ENCODE results near the gene SH3YL1. TPM values are rescaled to one million over a fixed set of nuclear protein-coding genes. Genes with fewer than 3 reads are reported as not detected.

Gene SH3YL1
- total RNA-seq, 1 experiment from 2014 or later: 21.9 TPM

- no peak for DNase-seq (ENCODE audit: low read depth, low spot score)
- in situ Hi-C loops (cut with HindIII; ENCODE audit: low pct_unique_long_range_greater_than_20kb, low sequenced_read_pairs): no loop called here
Observed at GRCh38 chr2:284896-285492, 21.2 kb upstream of the SH3YL1 start.

- DNase-seq (ENCODE audit: low read depth, low spot score): no peak
- in situ Hi-C loops (cut with HindIII; ENCODE audit: low pct_unique_long_range_greater_than_20kb, low sequenced_read_pairs): no loop called here
Observed at GRCh38 chr2:283996-284794, 20.4 kb upstream of the SH3YL1 start.

- in situ Hi-C loops (cut with HindIII; ENCODE audit: low pct_unique_long_range_greater_than_20kb, low sequenced_read_pairs): no loop called here
- DNase-seq (ENCODE audit: low read depth, low spot score): no peak
Observed at GRCh38 chr2:282371-283263, 18.8 kb upstream of the SH3YL1 start.

- in situ Hi-C loops (cut with HindIII; ENCODE audit: low pct_unique_long_range_greater_than_20kb, low sequenced_read_pairs): no loop called here
- no peak for DNase-seq (ENCODE audit: low read depth, low spot score)
Observed at GRCh38 chr2:281381-281780, 17.5 kb upstream of the SH3YL1 start.

- DNase-seq (ENCODE audit: low read depth, low spot score): no peak
- in situ Hi-C loops (cut with HindIII; ENCODE audit: low pct_unique_long_range_greater_than_20kb, low sequenced_read_pairs): no loop called here
Observed at GRCh38 chr2:280650-281110, 16.8 kb upstream of the SH3YL1 start.

GRCh38 chr2:279956-280649 lies 16.3 kb upstream of the SH3YL1 start:
- DNase-seq (ENCODE audit: low read depth, low spot score): no peak
- in situ Hi-C loops (cut with HindIII; ENCODE audit: low pct_unique_long_range_greater_than_20kb, low sequenced_read_pairs): no loop called here

GRCh38 chr2:279366-279765 lies 15.5 kb upstream of the SH3YL1 start:
- DNase-seq (ENCODE audit: low read depth, low spot score): no peak
- in situ Hi-C loops (cut with HindIII; ENCODE audit: low pct_unique_long_range_greater_than_20kb, low sequenced_read_pairs): no loop called here

- DNase-seq (ENCODE audit: low read depth, low spot score): no peak
- in situ Hi-C loops (cut with HindIII; ENCODE audit: low pct_unique_long_range_greater_than_20kb, low sequenced_read_pairs): no loop called here
Observed at GRCh38 chr2:278927-279320, 15.1 kb upstream of the SH3YL1 start.

GRCh38 chr2:278312-278926 lies 14.6 kb upstream of the SH3YL1 start:
- in situ Hi-C loops (cut with HindIII; ENCODE audit: low pct_unique_long_range_greater_than_20kb, low sequenced_read_pairs): no loop called here
- no peak for DNase-seq (ENCODE audit: low read depth, low spot score)

GRCh38 chr2:275466-275865 lies 11.6 kb upstream of the SH3YL1 start:
- in situ Hi-C loops (cut with HindIII; ENCODE audit: low pct_unique_long_range_greater_than_20kb, low sequenced_read_pairs): no loop called here
- no peak for DNase-seq (ENCODE audit: low read depth, low spot score)

- peak; percentile 66 for DNase-seq (ENCODE audit: low read depth, low spot score)
- in situ Hi-C loops (cut with HindIII; ENCODE audit: low pct_unique_long_range_greater_than_20kb, low sequenced_read_pairs): no loop called here
Observed at GRCh38 chr2:274503-274902, 10.7 kb upstream of the SH3YL1 start.

GRCh38 chr2:273333-273732 lies 9.5 kb upstream of the SH3YL1 start:
- in situ Hi-C loops (cut with HindIII; ENCODE audit: low pct_unique_long_range_greater_than_20kb, low sequenced_read_pairs): no loop called here
- no peak for DNase-seq (ENCODE audit: low read depth, low spot score)

- DNase-seq (ENCODE audit: low read depth, low spot score): no peak
- in situ Hi-C loops (cut with HindIII; ENCODE audit: low pct_unique_long_range_greater_than_20kb, low sequenced_read_pairs): no loop called here
Observed at GRCh38 chr2:271917-272316, 8.1 kb upstream of the SH3YL1 start.

GRCh38 chr2:270861-271260 lies 7.0 kb upstream of the SH3YL1 start:
- in situ Hi-C loops (cut with HindIII; ENCODE audit: low pct_unique_long_range_greater_than_20kb, low sequenced_read_pairs): no loop called here
- no peak for DNase-seq (ENCODE audit: low read depth, low spot score)

- in situ Hi-C loops (cut with HindIII; ENCODE audit: low pct_unique_long_range_greater_than_20kb, low sequenced_read_pairs): no loop called here
- DNase-seq (ENCODE audit: low read depth, low spot score): no peak
Observed at GRCh38 chr2:269356-270030, 5.7 kb upstream of the SH3YL1 start.

- no peak for DNase-seq (ENCODE audit: low read depth, low spot score)
- in situ Hi-C loops (cut with HindIII; ENCODE audit: low pct_unique_long_range_greater_than_20kb, low sequenced_read_pairs): no loop called here
Observed at GRCh38 chr2:268323-268722, 4.5 kb upstream of the SH3YL1 start.

All from SK-MEL-5 (cell line).